KMS-11 (cell line): Measurements from ENCODE around the gene CPZ.

Experiments
- H2AFZ ChIP-seq: fragments of 200-600 bp; sonication (generic); 2 replicates; pipeline ENCODE4 v1.6.1; 2016; ENCODE audit warnings: antibody characterized with exemption, mixed run types, low read depth
- H3K27ac ChIP-seq: fragments of 200-600 bp; sonication (generic); 2 replicates; pipeline ENCODE4 v1.6.1; 2016; ENCODE audit warnings: mild to moderate bottlenecking, mixed run types
- H3K27me3 ChIP-seq: fragments of 200-600 bp; sonication (generic); 2 replicates; pipeline ENCODE4 v1.6.1; 2017; ENCODE audit warnings: mild to moderate bottlenecking, low read depth, mixed run types, moderate library complexity; ENCODE audit not compliant: insufficient read depth
- H3K36me3 ChIP-seq: fragments of 200-600 bp; sonication (generic); 2 replicates; pipeline ENCODE4 v1.6.1; 2017; ENCODE audit warnings: mild to moderate bottlenecking, mixed run types; ENCODE audit not compliant: insufficient read depth
- H3K4me1 ChIP-seq: fragments of 200-600 bp; sonication (generic); 2 replicates; pipeline ENCODE4 v1.6.1; 2016; ENCODE audit warnings: mild to moderate bottlenecking, low read depth, mixed run types; ENCODE audit not compliant: poor library complexity, severe bottlenecking
- H3K4me2 ChIP-seq: fragments of 200-600 bp; sonication (generic); 2 replicates; pipeline ENCODE4 v1.7.0; 2016; ENCODE audit warnings: mild to moderate bottlenecking, mixed run types
- H3K4me3 ChIP-seq: fragments of 200-600 bp; sonication (generic); IDR thresholded peaks from 2 replicates; pipeline ENCODE4 v1.6.1; 2017; ENCODE audit warnings: low read depth, low read length, mixed read lengths; ENCODE audit not compliant: insufficient read depth
- H3K79me2 ChIP-seq: fragments of 200-600 bp; sonication (generic); 2 replicates; pipeline ENCODE4 v1.6.1; 2016; ENCODE audit warnings: low read depth, mixed run types; ENCODE audit not compliant: insufficient read depth
- H3K9ac ChIP-seq: fragments of 200-600 bp; sonication (generic); 2 replicates; pipeline ENCODE4 v1.6.1; 2016; ENCODE audit warnings: mild to moderate bottlenecking, mixed run types
- H4K20me1 ChIP-seq: fragments of 200-600 bp; sonication (generic); 2 replicates; pipeline ENCODE4 v1.6.1; 2016; ENCODE audit warnings: mild to moderate bottlenecking, mixed run types; ENCODE audit not compliant: insufficient read depth
- CTCF ChIP-seq: fragments of 200-600 bp; sonication (generic); conservative IDR thresholded peaks from 2 replicates; pipeline ENCODE4 v1.6.1; 2017; ENCODE audit warnings: low read depth, mild to moderate bottlenecking, antibody characterized with exemption, low read length, moderate library complexity, mixed read lengths

The CPZ gene

GRCh38 chr4:8554555-8555100, 37.9 kb upstream of the CPZ start:
- Histone ChIP-seq H3K4me1 (no peaks in the 10 kb centered on the region), H3K27ac (no peak overlapping the region), H4K20me1 (no peaks in the 10 kb centered on the region), H3K79me2 (no peaks in the 10 kb centered on the region), H3K27me3 (no peaks in the 10 kb centered on the region), H3K4me2 (no peak overlapping the region), H3K36me3 (no peaks in the 10 kb centered on the region), H3K4me3 (no peak overlapping the region), H3K9ac (no peak overlapping the region), H2AFZ (no peak overlapping the region)
- TF ChIP-seq CTCF = no peak

- no peak overlapping the region for H3K4me2 ChIP-seq
- no peak overlapping the region for H3K9ac ChIP-seq
- no peak overlapping the region for H3K4me3 ChIP-seq
- H2AFZ ChIP-seq = no peak overlapping the region
- H3K27me3 ChIP-seq = no peaks in the 10 kb centered on the region
- TF ChIP-seq CTCF = no peak
- H3K27ac ChIP-seq = no peak overlapping the region
- H4K20me1 ChIP-seq = no peaks in the 10 kb centered on the region
- H3K36me3 ChIP-seq = no peaks in the 10 kb centered on the region
- no peaks in the 10 kb centered on the region for H3K4me1 ChIP-seq
- H3K79me2 ChIP-seq = no peaks in the 10 kb centered on the region
These were observed 36.8 kb upstream of the CPZ start for GRCh38 chr4:8555716-8556115.

GRCh38 chr4:8556341-8557150, 36.0 kb upstream of the CPZ start:
- Histone ChIP-seq H2AFZ (no peak overlapping the region), H3K9ac (no peak overlapping the region)
- no peak for TF ChIP-seq CTCF

GRCh38 chr4:8557151-8558076, 35.2 kb upstream of the CPZ start:
- H3K79me2 ChIP-seq = no peaks in the 10 kb centered on the region
- no peak overlapping the region for H2AFZ ChIP-seq
- no peaks in the 10 kb centered on the region for H4K20me1 ChIP-seq
- no peak for TF ChIP-seq CTCF
- H3K4me2 ChIP-seq = no peak overlapping the region
- H3K4me3 ChIP-seq = no peak overlapping the region
- H3K4me1 ChIP-seq = no peaks in the 10 kb centered on the region
- H3K27me3 ChIP-seq = no peaks in the 10 kb centered on the region
- no peaks in the 10 kb centered on the region for H3K36me3 ChIP-seq
- H3K27ac ChIP-seq = no peak overlapping the region
- no peak overlapping the region for H3K9ac ChIP-seq

More at GRCh38 chr4:8556341-8557150, 36.0 kb upstream of the CPZ start:
- Histone ChIP-seq H3K4me1 (no peaks in the 10 kb centered on the region), H3K4me3 (no peak overlapping the region), H3K36me3 (no peaks in the 10 kb centered on the region), H3K27ac (no peak overlapping the region), H3K4me2 (no peak overlapping the region), H4K20me1 (no peaks in the 10 kb centered on the region), H3K27me3 (no peaks in the 10 kb centered on the region), H3K79me2 (no peaks in the 10 kb centered on the region)
